Panc1 (cell line): Measurements from ENCODE around the gene NR1H2. TPM values are rescaled to one million over a fixed set of nuclear protein-coding genes. Genes with fewer than 3 reads are reported as not detected.

ENCODE experiments used
- ATAC-seq: fragments of 200-7000 bp; cut with Tn5 transposase; 2 replicates; pipeline ENCODE4 v1.9.1; 2020; ENCODE audit warnings: mild to moderate bottlenecking, moderate library complexity
- Bru-seq: library from RNA; stranded (reverse); fragments of 400-500 nt; gene quantifications from one replicate; lab custom pipeline; 2021; lab: Mats Ljungman, UMichigan
- BruChase-seq, 2 experiments: library from RNA; stranded (reverse); fragments of 400-500 nt; gene quantifications; one replicate each; lab custom pipeline; 2021; lab: Mats Ljungman, UMichigan
- BruUV-seq: library from RNA; stranded (reverse); fragments of 400-500 nt; replicated peaks from 2 replicates; lab custom pipeline; 2021; lab: Mats Ljungman, UMichigan
- CTCF ChIA-PET: fragments of 300-600 bp; sonication (Branson Sonifier 250); formaldehyde crosslinking; loops from one replicate; lab custom pipeline; 2022; ENCODE audit warnings: antibody characterized with exemption; lab: Charles Lee
- POLR2A ChIA-PET: fragments of 300-600 bp; sonication (Branson Sonifier 250); formaldehyde crosslinking; loops from one replicate; lab custom pipeline; 2022; ENCODE audit warnings: antibody characterized with exemption; lab: Charles Lee
- DNase-seq: peaks from one replicate; pipeline ENCODE4 v3.0.0-alpha.2; 2010; ENCODE audit warnings: low read depth, low spot score
- H3K27ac ChIP-seq: 2 replicates; pipeline ENCODE4 v1.5.1; 2011; ENCODE audit warnings: mild to moderate bottlenecking, low read length, inconsistent platforms
- H3K27me3 ChIP-seq: fragments of 200-500 bp; sonication (Bioruptor generic); 2 replicates; pipeline ENCODE4 v1.6.0; 2014; ENCODE audit warnings: low read length, inconsistent platforms; ENCODE audit not compliant: control insufficient read depth, insufficient read depth
- H3K36me3 ChIP-seq: fragments of 200-500 bp; sonication (Bioruptor generic); 2 replicates; pipeline ENCODE4 v1.5.1; 2014; ENCODE audit warnings: inconsistent platforms, mild to moderate bottlenecking, low read length, moderate library complexity; ENCODE audit not compliant: control insufficient read depth, insufficient read depth
- H3K4me1 ChIP-seq: 2 replicates; pipeline ENCODE4 v1.5.1; 2011; ENCODE audit warnings: inconsistent platforms, mild to moderate bottlenecking, low read length, moderate library complexity; ENCODE audit not compliant: control insufficient read depth, insufficient read depth
- H3K4me3 ChIP-seq, 2 experiments: 2 replicates each; pipeline ENCODE4 v1.5.1; 2011 to 2012; ENCODE audit warnings: low read depth in 2 of 2, low read length in 2 of 2, mild to moderate bottlenecking in 2 of 2, inconsistent platforms in 1 of 2, moderate library complexity in 1 of 2
- H3K9me3 ChIP-seq: fragments of 200-500 bp; sonication (Bioruptor generic); 2 replicates; pipeline ENCODE4 v1.5.1; 2014; ENCODE audit warnings: low read depth, mild to moderate bottlenecking, inconsistent platforms, low read length, moderate library complexity; ENCODE audit not compliant: control insufficient read depth, insufficient read depth
- CTCF ChIP-seq: fragments of 450-650 bp; IDR thresholded peaks from 2 replicates; pipeline ENCODE4 v1.5.1; 2017; ENCODE audit warnings: mild to moderate bottlenecking
- POLR2AphosphoS5 ChIP-seq: IDR thresholded peaks from 2 replicates; pipeline ENCODE4 v1.6.1; 2012; ENCODE audit warnings: mild to moderate bottlenecking, low read depth, low read length, moderate library complexity
- SIN3A ChIP-seq: IDR thresholded peaks from 2 replicates; pipeline ENCODE4 v1.6.1; 2012; ENCODE audit warnings: low read depth, mild to moderate bottlenecking, low read length, moderate library complexity, borderline replicate concordance; ENCODE audit not compliant: insufficient read depth
- TCF7L2 ChIP-seq: IDR thresholded peaks from 2 replicates; pipeline ENCODE4 v1.6.1; 2011; ENCODE audit warnings: mild to moderate bottlenecking, low read depth, low read length, inconsistent platforms
- in situ Hi-C: cut with HindIII; loops from 2 replicates; pipeline ENCODE4 v1.10.0; 2016; ENCODE audit warnings: low sequenced_read_pairs, low pct_unique_long_range_greater_than_20kb
- intact Hi-C: fragments of 100-400 bp; cut with micrococcal nuclease; formaldehyde crosslinking; loops from one replicate; pipeline ENCODE4 v1.10.0; 2022; ENCODE audit not compliant: unreplicated experiment
- long read RNA-seq: library from polyadenylated mRNA; unstranded; transcript quantifications from one replicate; pipeline ENCODE4 v2.0.0, GENCODE V29; 2021; ENCODE audit not compliant: unreplicated experiment
- polyA plus RNA-seq: library from polyadenylated mRNA; unstranded; fragments of >200 nt; gene quantifications from one replicate; pipeline ENCODE4 v1.2.1, GENCODE V29; 2012; ENCODE audit warnings: missing spikeins; ENCODE audit not compliant: insufficient read length
- total RNA-seq: library from RNA; stranded (reverse); gene quantifications from one replicate; pipeline ENCODE4 v1.2.1, GENCODE V29; 2021; ENCODE audit not compliant: unreplicated experiment
- TF ChIP-seq, protein P1 (sequence below), 2 experiments: IDR thresholded peaks; 2 replicates each; pipeline ENCODE4 v1.6.1; 2011 to 2012; ENCODE audit warnings: low read depth in 2 of 2, control low read depth in 1 of 2, low read length in 1 of 2, mild to moderate bottlenecking in 1 of 2, moderate library complexity in 1 of 2; ENCODE audit not compliant: insufficient read depth in 1 of 2

NR1H2 gene
- 55.8 TPM for total RNA-seq
- polyA plus RNA-seq, result 81.9 TPM
- Bru-seq, nascent RNA, result percentile 66 among the genes with signal in this experiment
- BruChase-seq, experiment 1, labeled RNA remaining after a 2-hour chase, result percentile 71 among the genes with signal in this experiment
- percentile 88 among the genes with signal in this experiment for BruChase-seq, experiment 2, labeled RNA remaining after a 6-hour chase
- long read RNA-seq, transcript NR1H2-201 (10 exons, 1,998 nt), result major isoform, 128 of 200 reads
- long read RNA-seq, transcript NR1H2-211 (10 exons, 1,830 nt), result minor isoform, 6 of 200 reads
- long read RNA-seq, partial matches to known transcripts, result 41 of 200 reads
- long read RNA-seq, other reads (novel, unspliced or antisense), result 21 of 200 reads

DNA sequence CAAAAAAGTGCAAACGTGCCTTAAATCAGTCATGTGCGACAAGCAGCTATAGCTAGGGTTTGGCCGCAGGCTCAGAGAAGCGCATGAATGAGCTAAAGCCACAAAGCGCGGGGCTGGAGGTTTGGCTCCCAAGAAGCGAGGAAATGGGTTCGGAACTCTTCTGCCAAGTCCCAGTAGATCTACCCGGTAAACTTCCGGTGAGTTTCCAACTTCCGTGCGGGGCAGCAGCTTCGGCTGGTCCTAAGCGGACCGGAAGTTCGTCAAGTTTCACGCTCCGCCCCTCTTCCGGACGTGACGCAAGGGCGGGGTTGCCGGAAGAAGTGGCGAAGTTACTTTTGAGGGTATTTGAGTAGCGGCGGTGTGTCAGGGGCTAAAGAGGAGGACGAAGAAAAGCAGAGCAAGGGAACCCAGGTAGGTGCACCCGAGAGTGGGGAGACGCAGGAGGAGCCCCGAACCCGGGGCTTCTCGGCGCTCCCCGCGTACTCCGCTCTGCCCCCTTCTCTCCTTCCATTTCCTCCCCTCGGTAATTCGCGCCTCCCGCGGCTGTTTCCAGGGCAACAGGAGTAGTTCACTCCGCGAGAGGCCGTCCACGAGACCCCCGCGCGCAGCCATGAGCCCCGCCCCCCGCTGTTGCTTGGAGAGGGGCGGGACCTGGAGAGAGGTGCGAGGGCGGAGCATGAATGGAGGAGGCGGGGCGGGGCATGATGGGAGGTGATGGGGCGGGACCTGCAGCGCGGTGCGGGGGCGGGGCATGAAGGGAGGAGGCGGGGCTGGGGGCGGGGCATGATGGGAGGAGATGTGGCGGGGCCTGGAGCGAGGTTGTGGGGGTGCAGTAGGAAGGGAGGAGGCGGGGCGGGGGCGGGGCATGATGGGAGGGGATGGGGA is at the start of gene NR1H2:
NR1H2 (plus strand) TSS at position 292 of the 885 bp plus-strand sequence. CDS start 1,149 bp downstream, outside the sequence.
- POLR2A ChIA-PET, result no interaction called here
- Histone ChIP-seq H3K27ac (peak within 1 kb of the TSS; percentile 86), H3K4me1 (peaks cover 4% of the 10 kb centered on the region; the same call in 1 of the 2 replicates), H3K9me3 (no peaks in the 10 kb centered on the region), H3K4me3 (peak within 1 kb of the TSS; percentile 68 to 83), H3K27me3 (no peaks in the 10 kb centered on the region), H3K36me3 (no peaks in the 10 kb centered on the region)
- intact Hi-C loops, result no loop called here
- CTCF ChIA-PET, result no interaction called here
- DNase-seq, result no peak
- BruUV-seq, result no TSS peak
- peak; percentile 98 for ATAC-seq
- in situ Hi-C loops, result no loop called here
- TF ChIP-seq TCF7L2 (no peak), SIN3A (peak; percentile 78; the same call in 1 of the 2 replicates), POLR2AphosphoS5 (peak; percentile 79), CTCF (no peak)
- TF ChIP-seq, protein P1, sequence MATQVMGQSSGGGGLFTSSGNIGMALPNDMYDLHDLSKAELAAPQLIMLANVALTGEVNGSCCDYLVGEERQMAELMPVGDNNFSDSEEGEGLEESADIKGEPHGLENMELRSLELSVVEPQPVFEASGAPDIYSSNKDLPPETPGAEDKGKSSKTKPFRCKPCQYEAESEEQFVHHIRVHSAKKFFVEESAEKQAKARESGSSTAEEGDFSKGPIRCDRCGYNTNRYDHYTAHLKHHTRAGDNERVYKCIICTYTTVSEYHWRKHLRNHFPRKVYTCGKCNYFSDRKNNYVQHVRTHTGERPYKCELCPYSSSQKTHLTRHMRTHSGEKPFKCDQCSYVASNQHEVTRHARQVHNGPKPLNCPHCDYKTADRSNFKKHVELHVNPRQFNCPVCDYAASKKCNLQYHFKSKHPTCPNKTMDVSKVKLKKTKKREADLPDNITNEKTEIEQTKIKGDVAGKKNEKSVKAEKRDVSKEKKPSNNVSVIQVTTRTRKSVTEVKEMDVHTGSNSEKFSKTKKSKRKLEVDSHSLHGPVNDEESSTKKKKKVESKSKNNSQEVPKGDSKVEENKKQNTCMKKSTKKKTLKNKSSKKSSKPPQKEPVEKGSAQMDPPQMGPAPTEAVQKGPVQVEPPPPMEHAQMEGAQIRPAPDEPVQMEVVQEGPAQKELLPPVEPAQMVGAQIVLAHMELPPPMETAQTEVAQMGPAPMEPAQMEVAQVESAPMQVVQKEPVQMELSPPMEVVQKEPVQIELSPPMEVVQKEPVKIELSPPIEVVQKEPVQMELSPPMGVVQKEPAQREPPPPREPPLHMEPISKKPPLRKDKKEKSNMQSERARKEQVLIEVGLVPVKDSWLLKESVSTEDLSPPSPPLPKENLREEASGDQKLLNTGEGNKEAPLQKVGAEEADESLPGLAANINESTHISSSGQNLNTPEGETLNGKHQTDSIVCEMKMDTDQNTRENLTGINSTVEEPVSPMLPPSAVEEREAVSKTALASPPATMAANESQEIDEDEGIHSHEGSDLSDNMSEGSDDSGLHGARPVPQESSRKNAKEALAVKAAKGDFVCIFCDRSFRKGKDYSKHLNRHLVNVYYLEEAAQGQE (IDR thresholded peaks at IDR 0.05; ENCODE audit: insufficient read depth in 1 of 2, low read depth in 2 of 2, low read length in 1 of 2), result no peak

GRCh38 chr19:50327013-50327412 is 49.2 kb upstream of the NR1H2 start:
- no TSS peak for BruUV-seq
- CTCF ChIA-PET, result no interaction called here

More at GRCh38 chr19:50327013-50327412, 49.2 kb upstream of the NR1H2 start:
- POLR2A ChIA-PET, result no interaction called here
- Histone ChIP-seq H3K36me3 (no peaks in the 10 kb centered on the region), H3K9me3 (no peaks in the 10 kb centered on the region), H3K27me3 (no peaks in the 10 kb centered on the region), H3K4me1 (peaks cover 5% of the 10 kb centered on the region), H3K4me3 (no peak overlapping the region), H3K27ac (no peak overlapping the region)
- TF ChIP-seq TCF7L2, result no peak
- TF ChIP-seq POLR2AphosphoS5, result no peak
- TF ChIP-seq, protein P1 (IDR thresholded peaks at IDR 0.05; ENCODE audit: insufficient read depth in 1 of 2, low read depth in 2 of 2, low read length in 1 of 2), result no peak
- no peak for TF ChIP-seq SIN3A
- TF ChIP-seq CTCF, result no peak
- in situ Hi-C loops (no loop called here), intact Hi-C loops (no loop called here)
- no peak for DNase-seq
- no peak for ATAC-seq
